Kidney (tissue), 14 donors: ENCODE results near the gene RIC3. TPM values are rescaled to one million over a fixed set of nuclear protein-coding genes. Genes with fewer than 3 reads are reported as not detected.
A peak's percentile ranks its signal among the peaks of the same experiment; 100 is the strongest.

Experiments
- DNase-seq, 5 donors: peaks; one replicate each; pipeline ENCODE4 v3.0.0-alpha.2; 2013 to 2020
- FAIRE-seq: peaks from 2 replicates; lab custom pipeline; 2012; peaks lifted over from hg19 to GRCh38; lab: Jason Lieb, UNC
- H3K27ac ChIP-seq, 2 donors: one replicate each; pipeline ENCODE4 v1.7.0; 2013; ENCODE audit warnings: low read depth in 2 of 2, low read length in 2 of 2, inconsistent platforms in 1 of 2
- H3K27me3 ChIP-seq: one replicate; pipeline ENCODE4 v1.7.1; 2013; ENCODE audit warnings: low read length, inconsistent platforms; ENCODE audit not compliant: control insufficient read depth, insufficient read depth
- H3K36me3 ChIP-seq, 3 donors: one replicate each; pipeline versions ENCODE4 v1.7.0 to v1.7.1; 2013; ENCODE audit warnings: low read length in 3 of 3, control low read depth in 1 of 3, inconsistent platforms in 1 of 3; ENCODE audit not compliant: insufficient read depth in 3 of 3, control insufficient read depth in 2 of 3
- H3K4me1 ChIP-seq, 3 donors: one replicate each; pipeline versions ENCODE4 v1.7.0 to v1.7.1; 2013; ENCODE audit warnings: low read length in 3 of 3, inconsistent platforms in 1 of 3, low read depth in 1 of 3; ENCODE audit not compliant: control insufficient read depth in 2 of 3, insufficient read depth in 2 of 3
- H3K4me3 ChIP-seq, 3 donors: one replicate each; pipeline versions ENCODE4 v1.7.0 to v1.8.1; 2013; ENCODE audit warnings: low read length in 3 of 3, control low read depth in 1 of 3, inconsistent platforms in 1 of 3
- H3K9ac ChIP-seq, 3 donors: one replicate each; pipeline versions ENCODE4 v1.7.0 to v1.7.1; 2013; ENCODE audit warnings: low read length in 3 of 3, control low read depth in 1 of 3, inconsistent platforms in 1 of 3
- H3K9me3 ChIP-seq, 3 donors: one replicate each; pipeline versions ENCODE4 v1.7.0 to v1.7.1; 2013; ENCODE audit warnings: low read length in 3 of 3, control low read depth in 1 of 3, inconsistent platforms in 1 of 3; ENCODE audit not compliant: control insufficient read depth in 2 of 3, insufficient read depth in 1 of 3
- CTCF ChIP-seq: IDR thresholded peaks from 3 replicates; pipeline ENCODE4 v1.5.1; 2012; ENCODE audit warnings: mild to moderate bottlenecking, moderate library complexity, borderline replicate concordance; ENCODE audit not compliant: insufficient read depth; ENCODE audit errors: extremely low read depth
- intact Hi-C: fragments of 100-400 bp; cut with DNase I; formaldehyde crosslinking; loops from one replicate; pipeline ENCODE4 v1.11.1; 2022
- polyA plus RNA-seq: library from polyadenylated mRNA; stranded (reverse); fragments of 350-450 nt; fragmentation: Illumina TruSeq; extraction: RNeasy Lipid Tissue Mini Kit (QIAGEN cat#74804); gene quantifications from one replicate; pipeline ENCODE4 v1.2.3, GENCODE V29; 2014; ENCODE audit warnings: low read depth, low replicate concordance; ENCODE audit not compliant: insufficient read depth
- total RNA-seq: library from RNA; stranded (reverse); fragmentation: NEBNext Ultra II Directional; extraction: Animal tissue kit (Norgen Biotek cat#: 25700); gene quantifications from one replicate; pipeline ENCODE4 v1.2.1, GENCODE V29; 2021
- donor health status: control.
- donor health status: control.
- donor health status: control.
- donor health status: control.
- donor health status: control.
- donor health status: DM: yes; HTN: yes; CAD: no.
- donor health status: Normal renal cell carcinoma (clear cell type).

RIC3 gene
- total and polyA plus RNA-seq, 2 donors from 2014 or later: 10.5 to 30.7 TPM

GRCh38 chr11:8086571-8086970, 82.3 kb downstream of the RIC3 start:
- DNase-seq (no peak), FAIRE-seq (no peak)
- TF ChIP-seq CTCF: no peak
- Histone ChIP-seq H3K9me3 (no peaks in the 10 kb centered on the region), H3K27ac (no peak overlapping the region), H3K27me3 (no peaks in the 10 kb centered on the region), H3K4me3 (no peak overlapping the region), H3K9ac (no peak overlapping the region), H3K4me1 (peaks cover 0 to 21% (median 13%) of the 10 kb centered on the region in 3 donors), H3K36me3 (no peaks in the 10 kb centered on the region)
- intact Hi-C loops: no loop called here

GRCh38 chr11:8086001-8086479, 82.8 kb downstream of the RIC3 start:
- DNase-seq (peak in 1 of 5 donors; percentile 46), FAIRE-seq (no peak)
- no peak for TF ChIP-seq CTCF
- intact Hi-C loops: no loop called here
- Histone ChIP-seq H3K9ac (no peak overlapping the region), H3K36me3 (no peaks in the 10 kb centered on the region), H3K27me3 (no peaks in the 10 kb centered on the region), H3K4me1 (peaks cover 0 to 21% (median 13%) of the 10 kb centered on the region in 3 donors), H3K9me3 (no peaks in the 10 kb centered on the region), H3K27ac (no peak overlapping the region), H3K4me3 (no peak overlapping the region)

GRCh38 chr11:8085011-8085645, 83.7 kb downstream of the RIC3 start:
- no peak overlapping the region for H3K27ac ChIP-seq
- H3K27me3 ChIP-seq: no peaks in the 10 kb centered on the region
- intact Hi-C loops: no loop called here
- DNase-seq: no peak
- no peak overlapping the region for H3K4me3 ChIP-seq
- H3K4me1 ChIP-seq: peaks cover 0 to 26% (median 13%) of the 10 kb centered on the region in 3 donors
- no peaks in the 10 kb centered on the region for H3K9me3 ChIP-seq
- H3K36me3 ChIP-seq: no peaks in the 10 kb centered on the region
- no peak for TF ChIP-seq CTCF
- H3K9ac ChIP-seq: no peak overlapping the region
- no peak for FAIRE-seq
